ENCODE data around the gene SVOPL. TPM values are rescaled to one million over a fixed set of nuclear protein-coding genes. Genes with fewer than 3 reads are reported as not detected.

Gene SVOPL
- total RNA-seq, 1 experiment from 2014 or later = 2.3 TPM

- DNase-seq = no peak
- H3K36me3 ChIP-seq (replicated peaks; ENCODE audit: control insufficient read depth, insufficient read depth, low read length) = peaks cover 81% of the 10 kb centered on the region
- no peaks in the 10 kb centered on the region for H3K27me3 ChIP-seq (ENCODE audit: control insufficient read depth, insufficient read depth, low read length)
- H3K4me3 ChIP-seq (ENCODE audit: insufficient read depth, low read depth, low read length) = no peak overlapping the region
Observed at GRCh38 chr7:138556771-138557484, 144.2 kb downstream of the SVOPL start.

GRCh38 chr7:138555684-138556083 is 145.5 kb downstream of the SVOPL start:
- Histone ChIP-seq H3K36me3 (replicated peaks; ENCODE audit: control insufficient read depth, insufficient read depth, low read length) (peaks cover 82% of the 10 kb centered on the region), H3K4me3 (ENCODE audit: insufficient read depth, low read depth, low read length) (no peak overlapping the region), H3K27me3 (ENCODE audit: control insufficient read depth, insufficient read depth, low read length) (no peaks in the 10 kb centered on the region)
- DNase-seq = no peak

GRCh38 chr7:138554674-138555073 is 146.5 kb downstream of the SVOPL start:
- Histone ChIP-seq H3K36me3 (replicated peaks; ENCODE audit: control insufficient read depth, insufficient read depth, low read length) (peaks cover 76% of the 10 kb centered on the region), H3K4me3 (ENCODE audit: insufficient read depth, low read depth, low read length) (no peak overlapping the region), H3K27me3 (ENCODE audit: control insufficient read depth, insufficient read depth, low read length) (no peaks in the 10 kb centered on the region)
- no peak for DNase-seq

GRCh38 chr7:138553805-138554204 is 147.4 kb downstream of the SVOPL start:
- Histone ChIP-seq H3K27me3 (ENCODE audit: control insufficient read depth, insufficient read depth, low read length) (no peaks in the 10 kb centered on the region), H3K36me3 (replicated peaks; ENCODE audit: control insufficient read depth, insufficient read depth, low read length) (peaks cover 69% of the 10 kb centered on the region), H3K4me3 (ENCODE audit: insufficient read depth, low read depth, low read length) (no peak overlapping the region)
- DNase-seq = no peak

GRCh38 chr7:138551102-138551501 is 150.1 kb downstream of the SVOPL start:
- Histone ChIP-seq H3K4me3 (ENCODE audit: insufficient read depth, low read depth, low read length) (no peak overlapping the region), H3K36me3 (replicated peaks; ENCODE audit: control insufficient read depth, insufficient read depth, low read length) (peaks cover 47% of the 10 kb centered on the region), H3K27me3 (ENCODE audit: control insufficient read depth, insufficient read depth, low read length) (no peaks in the 10 kb centered on the region)
- no peak for DNase-seq

GRCh38 chr7:138550337-138550736 is 150.8 kb downstream of the SVOPL start:
- DNase-seq = no peak
- Histone ChIP-seq H3K27me3 (ENCODE audit: control insufficient read depth, insufficient read depth, low read length) (no peaks in the 10 kb centered on the region), H3K36me3 (replicated peaks; ENCODE audit: control insufficient read depth, insufficient read depth, low read length) (peaks cover 42% of the 10 kb centered on the region), H3K4me3 (ENCODE audit: insufficient read depth, low read depth, low read length) (no peak overlapping the region)

GRCh38 chr7:138549082-138549481 is 152.1 kb downstream of the SVOPL start:
- DNase-seq = no peak
- H3K27me3 ChIP-seq (ENCODE audit: control insufficient read depth, insufficient read depth, low read length) = no peaks in the 10 kb centered on the region
- H3K4me3 ChIP-seq (ENCODE audit: insufficient read depth, low read depth, low read length) = no peak overlapping the region
- peaks cover 33% of the 10 kb centered on the region for H3K36me3 ChIP-seq (replicated peaks; ENCODE audit: control insufficient read depth, insufficient read depth, low read length)

- no peak for DNase-seq
- H3K36me3 ChIP-seq (replicated peaks; ENCODE audit: control insufficient read depth, insufficient read depth, low read length) = peaks cover 25% of the 10 kb centered on the region
- H3K4me3 ChIP-seq (ENCODE audit: insufficient read depth, low read depth, low read length) = no peak overlapping the region
- no peaks in the 10 kb centered on the region for H3K27me3 ChIP-seq (ENCODE audit: control insufficient read depth, insufficient read depth, low read length)
Observed at GRCh38 chr7:138546829-138547228, 154.3 kb downstream of the SVOPL start.

- Histone ChIP-seq H3K4me3 (ENCODE audit: insufficient read depth, low read depth, low read length) (no peak overlapping the region), H3K36me3 (replicated peaks; ENCODE audit: control insufficient read depth, insufficient read depth, low read length) (peaks cover 23% of the 10 kb centered on the region), H3K27me3 (ENCODE audit: control insufficient read depth, insufficient read depth, low read length) (no peaks in the 10 kb centered on the region)
- no peak for DNase-seq
Observed at GRCh38 chr7:138546064-138546619, 155.0 kb downstream of the SVOPL start.

GRCh38 chr7:138545123-138545522 is 156.0 kb downstream of the SVOPL start:
- no peak overlapping the region for H3K4me3 ChIP-seq (ENCODE audit: insufficient read depth, low read depth, low read length)
- H3K27me3 ChIP-seq (ENCODE audit: control insufficient read depth, insufficient read depth, low read length) = no peaks in the 10 kb centered on the region
- DNase-seq = no peak
- peaks cover 19% of the 10 kb centered on the region for H3K36me3 ChIP-seq (replicated peaks; ENCODE audit: control insufficient read depth, insufficient read depth, low read length)

Other genes with a start within 250 kb of the SVOPL start
- 102 and 132 TPM in 2 replicates for gene TRIM24, start 241.1 kb downstream of the SVOPL start, total RNA-seq (2014; rRNA removed; shearing (Covaris generic))
- gene TMEM213, start 96.6 kb upstream of the SVOPL start, total RNA-seq (2014; rRNA removed; shearing (Covaris generic)) = not detected in 2 replicates
- gene ATP6V0A4, start 96.8 kb upstream of the SVOPL start, total RNA-seq (2014; rRNA removed; shearing (Covaris generic)) = 0.42 and 0.59 TPM in 2 replicates

Measured in H7 (cell line).